ENCODE data around the gene ARL10.

GRCh38 chr5:176429972-176430371, 64.7 kb downstream of the ARL10 start:
- TF ChIP-seq CTCF (IDR thresholded peaks at IDR 0.05) (no peak), EZH2 (IDR thresholded peaks at IDR 0.05) (no peak), EZH2phosphoT487 (IDR thresholded peaks at IDR 0.05) (no peak)

Data from neural progenitor cell (in vitro differentiated cells).